ENCODE measurements around the gene ESPL1.

Gene ESPL1

GRCh38 chr12:53226815-53227214, 41.3 kb upstream of the ESPL1 start:
- H3K9me3 ChIP-seq (ENCODE audit: insufficient read depth, low read length), result no peaks in the 10 kb centered on the region
- H3K4me3 ChIP-seq (ENCODE audit: insufficient read depth, low read length, poor library complexity, severe bottlenecking), result no peak overlapping the region
- no peak overlapping the region for H3K27ac ChIP-seq (ENCODE audit: low read depth, low read length)
- no peaks in the 10 kb centered on the region for H3K36me3 ChIP-seq (ENCODE audit: low read length)
- no peak overlapping the region for H3K4me2 ChIP-seq (ENCODE audit: low read depth, low read length, poor library complexity, severe bottlenecking)
- no peaks in the 10 kb centered on the region; the same call in 1 of the 2 replicates for H3K27me3 ChIP-seq (ENCODE audit: low read length)
- TF ChIP-seq, protein P1, sequence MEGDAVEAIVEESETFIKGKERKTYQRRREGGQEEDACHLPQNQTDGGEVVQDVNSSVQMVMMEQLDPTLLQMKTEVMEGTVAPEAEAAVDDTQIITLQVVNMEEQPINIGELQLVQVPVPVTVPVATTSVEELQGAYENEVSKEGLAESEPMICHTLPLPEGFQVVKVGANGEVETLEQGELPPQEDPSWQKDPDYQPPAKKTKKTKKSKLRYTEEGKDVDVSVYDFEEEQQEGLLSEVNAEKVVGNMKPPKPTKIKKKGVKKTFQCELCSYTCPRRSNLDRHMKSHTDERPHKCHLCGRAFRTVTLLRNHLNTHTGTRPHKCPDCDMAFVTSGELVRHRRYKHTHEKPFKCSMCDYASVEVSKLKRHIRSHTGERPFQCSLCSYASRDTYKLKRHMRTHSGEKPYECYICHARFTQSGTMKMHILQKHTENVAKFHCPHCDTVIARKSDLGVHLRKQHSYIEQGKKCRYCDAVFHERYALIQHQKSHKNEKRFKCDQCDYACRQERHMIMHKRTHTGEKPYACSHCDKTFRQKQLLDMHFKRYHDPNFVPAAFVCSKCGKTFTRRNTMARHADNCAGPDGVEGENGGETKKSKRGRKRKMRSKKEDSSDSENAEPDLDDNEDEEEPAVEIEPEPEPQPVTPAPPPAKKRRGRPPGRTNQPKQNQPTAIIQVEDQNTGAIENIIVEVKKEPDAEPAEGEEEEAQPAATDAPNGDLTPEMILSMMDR (IDR thresholded peaks at IDR 0.05; ENCODE audit: insufficient read depth, low read length, poor library complexity, severe bottlenecking), result no peak
- TF ChIP-seq EZH2phosphoT487 (conservative IDR thresholded peaks at IDR 0.05; ENCODE audit: low read length), result no peak
- H3K79me2 ChIP-seq (ENCODE audit: insufficient read depth, low read length), result no peaks in the 10 kb centered on the region
- no peak overlapping the region for H2AFZ ChIP-seq (ENCODE audit: low read depth, low read length, severe bottlenecking)
- H3K9me2 ChIP-seq (replicated peaks; ENCODE audit: insufficient read depth, low read length), result no peaks in the 10 kb centered on the region
- H3K9ac ChIP-seq (ENCODE audit: low read length), result no peak overlapping the region
- H3F3A ChIP-seq (ENCODE audit: insufficient read depth), result 0 out of 2 replicates have a peak, but pooled peaks cover 3% of the 10 kb centered on the region
- H4K20me1 ChIP-seq (ENCODE audit: low read depth, low read length), result no peaks in the 10 kb centered on the region

GRCh38 chr12:53227341-53227740, 40.8 kb upstream of the ESPL1 start:
- H3K9me3 ChIP-seq (ENCODE audit: insufficient read depth, low read length), result no peaks in the 10 kb centered on the region
- no peak overlapping the region for H3K27ac ChIP-seq (ENCODE audit: low read depth, low read length)
- H4K20me1 ChIP-seq (ENCODE audit: low read depth, low read length), result no peaks in the 10 kb centered on the region
- no peaks in the 10 kb centered on the region; the same call in 1 of the 2 replicates for H3K27me3 ChIP-seq (ENCODE audit: low read length)
- H3K9me2 ChIP-seq (replicated peaks; ENCODE audit: insufficient read depth, low read length), result no peaks in the 10 kb centered on the region
- H3F3A ChIP-seq (ENCODE audit: insufficient read depth), result no peaks in the 10 kb centered on the region
- no peaks in the 10 kb centered on the region for H3K36me3 ChIP-seq (ENCODE audit: low read length)
- H3K4me2 ChIP-seq (ENCODE audit: low read depth, low read length, poor library complexity, severe bottlenecking), result no peak overlapping the region
- H3K9ac ChIP-seq (ENCODE audit: low read length), result no peak overlapping the region
- no peaks in the 10 kb centered on the region for H3K79me2 ChIP-seq (ENCODE audit: insufficient read depth, low read length)
- TF ChIP-seq EZH2phosphoT487 (conservative IDR thresholded peaks at IDR 0.05; ENCODE audit: low read length), result no peak
- TF ChIP-seq, protein P1 (IDR thresholded peaks at IDR 0.05; ENCODE audit: insufficient read depth, low read length, poor library complexity, severe bottlenecking), result no peak
- no peak overlapping the region for H2AFZ ChIP-seq (ENCODE audit: low read depth, low read length, severe bottlenecking)
- no peak overlapping the region for H3K4me3 ChIP-seq (ENCODE audit: insufficient read depth, low read length, poor library complexity, severe bottlenecking)

GRCh38 chr12:53227836-53228235, 40.3 kb upstream of the ESPL1 start:
- no peaks in the 10 kb centered on the region for H3K36me3 ChIP-seq (ENCODE audit: low read length)
- H3F3A ChIP-seq (ENCODE audit: insufficient read depth), result no peaks in the 10 kb centered on the region
- no peaks in the 10 kb centered on the region for H4K20me1 ChIP-seq (ENCODE audit: low read depth, low read length)
- no peak overlapping the region for H3K27ac ChIP-seq (ENCODE audit: low read depth, low read length)
- no peak overlapping the region for H3K4me3 ChIP-seq (ENCODE audit: insufficient read depth, low read length, poor library complexity, severe bottlenecking)
- no peaks in the 10 kb centered on the region; the same call in 1 of the 2 replicates for H3K27me3 ChIP-seq (ENCODE audit: low read length)
- H3K79me2 ChIP-seq (ENCODE audit: insufficient read depth, low read length), result no peaks in the 10 kb centered on the region
- H3K9me2 ChIP-seq (replicated peaks; ENCODE audit: insufficient read depth, low read length), result no peaks in the 10 kb centered on the region
- no peak overlapping the region for H2AFZ ChIP-seq (ENCODE audit: low read depth, low read length, severe bottlenecking)
- H3K9ac ChIP-seq (ENCODE audit: low read length), result no peak overlapping the region
- H3K4me2 ChIP-seq (ENCODE audit: low read depth, low read length, poor library complexity, severe bottlenecking), result no peak overlapping the region
- TF ChIP-seq, protein P1 (IDR thresholded peaks at IDR 0.05; ENCODE audit: insufficient read depth, low read length, poor library complexity, severe bottlenecking), result no peak
- no peak for TF ChIP-seq EZH2phosphoT487 (conservative IDR thresholded peaks at IDR 0.05; ENCODE audit: low read length)
- no peaks in the 10 kb centered on the region for H3K9me3 ChIP-seq (ENCODE audit: insufficient read depth, low read length)
